DMS 273 (cell line): ENCODE data around the gene CGNL1.

Experiments used
- DNase-seq: peaks from one replicate; lab custom pipeline; 2025; ENCODE audit not compliant: unreplicated experiment; lab: John Stamatoyannopoulos, UW

The CGNL1 gene

GRCh38 chr15:57375827-57376695 lies at the start of gene CGNL1:
TSS of gene CGNL1 (plus strand) at chr15:57376505. CDS start at chr15:57438000, 61,495 bp downstream.
- DNase-seq, result peak; percentile 42

- no peak for DNase-seq
These were observed 48.3 kb upstream of the CGNL1 start for GRCh38 chr15:57327985-57328471.

- DNase-seq, result no peak
These were observed 47.8 kb upstream of the CGNL1 start for GRCh38 chr15:57328479-57328878.

GRCh38 chr15:57328897-57329296 lies 47.4 kb upstream of the CGNL1 start:
- DNase-seq, result no peak

GRCh38 chr15:57329582-57330367 lies 46.5 kb upstream of the CGNL1 start:
- no peak for DNase-seq

- no peak for DNase-seq
These were observed 45.5 kb upstream of the CGNL1 start for GRCh38 chr15:57330619-57331340.

- no peak for DNase-seq
These were observed 44.0 kb upstream of the CGNL1 start for GRCh38 chr15:57332326-57332725.

- DNase-seq, result no peak
These were observed 42.8 kb upstream of the CGNL1 start for GRCh38 chr15:57333487-57333886.

- no peak for DNase-seq
These were observed 42.0 kb upstream of the CGNL1 start for GRCh38 chr15:57334257-57334656.

GRCh38 chr15:57335293-57335715 lies 41.0 kb upstream of the CGNL1 start:
- no peak for DNase-seq

GRCh38 chr15:57335719-57336118 lies 40.6 kb upstream of the CGNL1 start:
- no peak for DNase-seq

- no peak for DNase-seq
These were observed 38.4 kb upstream of the CGNL1 start for GRCh38 chr15:57337868-57338411.

- peak; percentile 5 for DNase-seq
These were observed 37.0 kb upstream of the CGNL1 start for GRCh38 chr15:57339321-57339720.

- DNase-seq, result peak; percentile 62
These were observed 35.5 kb upstream of the CGNL1 start for GRCh38 chr15:57340682-57341259.

GRCh38 chr15:57343048-57343447 lies 33.3 kb upstream of the CGNL1 start:
- DNase-seq, result no peak

- DNase-seq, result no peak
These were observed 32.8 kb upstream of the CGNL1 start for GRCh38 chr15:57343498-57343897.

- no peak for DNase-seq
These were observed 32.0 kb upstream of the CGNL1 start for GRCh38 chr15:57344282-57344681.

GRCh38 chr15:57345584-57345983 lies 30.7 kb upstream of the CGNL1 start:
- peak; percentile 37 for DNase-seq

- DNase-seq, result no peak
These were observed 28.2 kb upstream of the CGNL1 start for GRCh38 chr15:57348081-57348480.

- DNase-seq, result no peak
These were observed 23.6 kb upstream of the CGNL1 start for GRCh38 chr15:57352535-57353316.
